HepG2 (cell line): ENCODE results near the gene TAOK3. TPM values are rescaled to one million over a fixed set of nuclear protein-coding genes. Genes with fewer than 3 reads are reported as not detected.
"Not testable (repeated sequence)": the region's sequence is repeated elsewhere in the genome, so short reads cannot be mapped to it uniquely, and the experiment has no call there.

Source experiments
- ATAC-seq: fragments of 200-7000 bp; cut with Tn5 transposase; 3 replicates; pipeline ENCODE4 v1.9.1; 2020; ENCODE audit warnings: mild to moderate bottlenecking, moderate library complexity
- BruUV-seq: library from RNA; stranded (reverse); fragments of 400-500 nt; replicated peaks from 2 replicates; lab custom pipeline; 2021; lab: Mats Ljungman, UMichigan
- CTCF ChIA-PET: fragments of 300-600 bp; formaldehyde crosslinking; extraction: SDS; loops from one replicate; lab custom pipeline; 2021; ENCODE audit warnings: low total read pairs, inconsistent platforms, low intra/inter-chr PET ratio; lab: Yijun Ruan, JAX
- POLR2A ChIA-PET: fragments of 350-600 bp; sonication (Branson Sonifier 250); formaldehyde crosslinking; loops from one replicate; lab custom pipeline; 2020; ENCODE audit warnings: antibody characterized with exemption, inconsistent platforms; lab: Yijun Ruan, JAX
- DNase-seq: peaks from one replicate; pipeline ENCODE4 v3.0.0-alpha.2; 2015; ENCODE audit warnings: low spot score
- FAIRE-seq: peaks from 3 replicates; lab custom pipeline; 2011; peaks lifted over from hg19 to GRCh38; lab: Jason Lieb, UNC
- H2AFZ ChIP-seq: one replicate; pipeline ENCODE4 v1.6.1; 2011; ENCODE audit warnings: low read length, inconsistent platforms
- H3K27ac ChIP-seq: fragments of 300-600 bp; 3 replicates; pipeline ENCODE4 v1.8.0; 2011; ENCODE audit warnings: mixed run types, mild to moderate bottlenecking, mixed read lengths, low read length, inconsistent platforms; ENCODE audit not compliant: insufficient read depth; ENCODE audit errors: extremely low read length
- H3K27me3 ChIP-seq, 2 experiments: fragments of 200-600 bp in 1 of 2; 2 replicates in 1 of 2; 3 replicates in 1 of 2; pipeline versions ENCODE4 v1.6.0 to v1.8.0; 2011; ENCODE audit warnings: low read length in 2 of 2, mild to moderate bottlenecking in 2 of 2, moderate library complexity in 2 of 2, inconsistent platforms in 1 of 2; ENCODE audit not compliant: insufficient read depth in 2 of 2, control insufficient read depth in 1 of 2
- H3K36me3 ChIP-seq, 2 experiments: fragments of 200-600 bp in 1 of 2; replicated peaks in 1 of 2; 2 replicates in 1 of 2; 3 replicates in 1 of 2; pipeline versions ENCODE4 v1.5.1 to v1.8.0; 2011; ENCODE audit warnings: low read length in 2 of 2, inconsistent platforms in 1 of 2; ENCODE audit not compliant: insufficient read depth in 2 of 2, control insufficient read depth in 1 of 2
- H3K4me1 ChIP-seq: 2 replicates; pipeline ENCODE4 v1.5.1; 2012; ENCODE audit warnings: low read length, inconsistent platforms; ENCODE audit not compliant: insufficient read depth
- H3K4me2 ChIP-seq: 2 replicates; pipeline ENCODE4 v1.6.0; 2011; ENCODE audit warnings: low read depth, low read length, inconsistent platforms
- H3K4me3 ChIP-seq, 3 experiments: fragments of 200-600 bp in 1 of 3; sonication (generic), shearing (Covaris generic) in 1 of 3; replicated peaks in 1 of 3; 2 replicates each; pipeline ENCODE4 v1.5.1; 2011 to 2016; ENCODE audit warnings: low read length in 3 of 3, inconsistent platforms in 2 of 3, low read depth in 2 of 3, mild to moderate bottlenecking in 2 of 3, control low read depth in 1 of 3, mixed read lengths in 1 of 3; ENCODE audit not compliant: insufficient read depth in 1 of 3
- H3K79me2 ChIP-seq: one replicate; pipeline ENCODE4 v1.6.1; 2011; ENCODE audit warnings: low read length, inconsistent platforms; ENCODE audit not compliant: insufficient read depth
- H3K9ac ChIP-seq: 2 replicates; pipeline ENCODE4 v1.6.0; 2011; ENCODE audit warnings: mild to moderate bottlenecking, low read depth, low read length, inconsistent platforms; ENCODE audit not compliant: insufficient read depth
- H3K9me3 ChIP-seq: 2 replicates; pipeline ENCODE4 v1.5.1; 2012; ENCODE audit warnings: mild to moderate bottlenecking, low read length
- H4K20me1 ChIP-seq: 2 replicates; pipeline ENCODE4 v1.6.0; 2011; ENCODE audit warnings: inconsistent platforms, mild to moderate bottlenecking, low read length, moderate library complexity; ENCODE audit not compliant: insufficient read depth
- DZIP1 ChIP-seq: sonication (generic); formaldehyde crosslinking; IDR thresholded peaks from 2 replicates; pipeline ENCODE4 v1.5.0; 2020; ENCODE audit warnings: mild to moderate bottlenecking, missing genetic modification reagents
- E2F2 ChIP-seq: sonication (generic); formaldehyde crosslinking; IDR thresholded peaks from 2 replicates; pipeline ENCODE4 v1.4.0; 2020; ENCODE audit warnings: missing genetic modification reagents, borderline replicate concordance
- EEA1 ChIP-seq: sonication (generic); formaldehyde crosslinking; IDR thresholded peaks from 2 replicates; pipeline ENCODE4 v1.5.1; 2020; ENCODE audit warnings: mild to moderate bottlenecking, missing genetic modification reagents, borderline replicate concordance
- KLF15 ChIP-seq: sonication (generic); formaldehyde crosslinking; IDR thresholded peaks from 2 replicates; pipeline ENCODE4 v1.8.1; 2023; ENCODE audit warnings: borderline replicate concordance, mild to moderate bottlenecking, inconsistent platforms, missing genetic modification reagents, mixed read lengths
- PBX3 ChIP-seq: sonication (generic); formaldehyde crosslinking; IDR thresholded peaks from 2 replicates; pipeline ENCODE4 v1.8.1; 2023; ENCODE audit warnings: missing genetic modification reagents, inconsistent platforms, borderline replicate concordance
- SYNCRIP ChIP-seq: fragments of 200-400 bp; formaldehyde crosslinking; IDR thresholded peaks from 2 replicates; pipeline ENCODE4 v1.6.1; 2018; ENCODE audit warnings: mild to moderate bottlenecking, low read depth, low read length; ENCODE audit not compliant: insufficient read depth
- ZNF431 ChIP-seq: sonication (generic); formaldehyde crosslinking; IDR thresholded peaks from 2 replicates; pipeline ENCODE4 v1.9.0; 2022; ENCODE audit warnings: missing genetic modification reagents, low read depth, mild to moderate bottlenecking, borderline replicate concordance
- ZSCAN5A ChIP-seq: sonication (generic); formaldehyde crosslinking; IDR thresholded peaks from 2 replicates; pipeline ENCODE4 v1.8.0; 2022; ENCODE audit warnings: mild to moderate bottlenecking, missing genetic modification reagents, borderline replicate concordance
- WGBS: methylation state at CpG from one replicate; pipeline ENCODE4 v1.1.6; 2017; ENCODE audit warnings: low lambda C conversion rate; 5-methylcytosine and 5-hydroxymethylcytosine counted together
- in situ Hi-C: cut with HindIII; loops from 2 replicates; pipeline ENCODE4 v1.10.0; 2017; ENCODE audit warnings: low pct_unique_long_range_greater_than_20kb; ENCODE audit not compliant: extremely low pct_ligation_motif_present
- intact Hi-C: fragments of 100-400 bp; cut with micrococcal nuclease; formaldehyde crosslinking; loops from one replicate; pipeline ENCODE4 v1.10.0; 2022; ENCODE audit not compliant: unreplicated experiment
- polyA plus RNA-seq, 8 experiments: library from polyadenylated mRNA; depleted of rRNA in 3 of 8; stranded (reverse) in 7 of 8; unstranded in 1 of 8; fragments of >200 nt; fragmentation: Illumina TruSeq in 4 of 8; extraction: Trizol in 4 of 8; gene quantifications; 2 replicates each; pipeline versions ENCODE4 v1.2.1 to v1.2.3, GENCODE V29; 2011 to 2016; ENCODE audit warnings: low read depth in 4 of 8, missing spikeins in 1 of 8, mixed read lengths in 1 of 8; ENCODE audit not compliant: insufficient read depth in 1 of 8
- total RNA-seq, 5 experiments: library from RNA; depleted of rRNA; stranded (reverse); fragments of >200 nt; fragmentation: Illumina TruSeq; extraction: Trizol; gene quantifications; 2 replicates each; pipeline ENCODE4 v1.2.3, GENCODE V29; 2016; ENCODE audit warnings: low read depth in 1 of 5

The TAOK3 gene
- total and polyA plus RNA-seq, 2 of the 13 experiments (the other 11 are each of a cell fraction or from before 2014, with no cell fraction given), result 10.4 to 12.3 TPM

- H4K20me1 ChIP-seq, in situ Hi-C loops, H2AFZ ChIP-seq, ATAC-seq, H3K9ac ChIP-seq, FAIRE-seq, H3K27me3 ChIP-seq, H3K4me3 ChIP-seq, BruUV-seq, H3K4me2 ChIP-seq, H3K36me3 ChIP-seq, H3K79me2 ChIP-seq, CTCF ChIA-PET, H3K9me3 ChIP-seq, DNase-seq, intact Hi-C loops, H3K27ac ChIP-seq: not testable (repeated sequence)
- 84% methylated on average over 4 of the region's 4 CpGs for WGBS
- TF ChIP-seq ZNF431 (CRISPR knock-in tag), result peak; percentile 95; the same call in 1 of the 2 replicates
- peak; percentile 42; the same call in 1 of the 2 replicates for TF ChIP-seq ZSCAN5A (CRISPR knock-in tag)
- peaks cover 54% of the 10 kb centered on the region for H3K4me1 ChIP-seq
- POLR2A ChIA-PET, result interaction anchor here (0.6 kb wide), 1 partner anchor 21 kb away, joined by 3 read pairs; the partner anchor contains the start of gene SUDS3
These were observed 18.2 kb downstream of the TAOK3 start for GRCh38 chr12:118354503-118354902.

GRCh38 chr12:118353721-118354120 lies 19.0 kb downstream of the TAOK3 start:
- Histone ChIP-seq H3K4me2 (no peak overlapping the region), H3K36me3 (no peaks in the 10 kb centered on the region), H3K9me3 (peaks cover 5% of the 10 kb centered on the region; the same call in 1 of the 2 replicates), H3K4me3 (no peak overlapping the region), H3K27me3 (no peaks in the 10 kb centered on the region), H2AFZ (no peak overlapping the region), H3K79me2 (no peaks in the 10 kb centered on the region), H4K20me1 (0 out of 2 replicates have a peak, but pooled peaks cover 7% of the 10 kb centered on the region), H3K27ac (peak overlapping the region; percentile 30), H3K4me1 (peaks cover 50% of the 10 kb centered on the region), H3K9ac (no peak overlapping the region)
- in situ Hi-C loops, result no loop called here
- no peak for DNase-seq
- CTCF ChIA-PET, result no interaction called here
- no peak for ATAC-seq
- no peak for FAIRE-seq
- intact Hi-C loops, result no loop called here
- 98% methylated on average over 4 of the region's 4 CpGs for WGBS
- POLR2A ChIA-PET, result interaction anchor here (0.6 kb wide), 1 partner anchor 22 kb away, joined by 3 read pairs; the partner anchor contains the start of gene SUDS3
- no TSS peak for BruUV-seq
- no peak for TF ChIP-seq PBX3 (CRISPR knock-in tag)
- no peak for TF ChIP-seq EEA1 (CRISPR knock-in tag)
- TF ChIP-seq DZIP1 (CRISPR knock-in tag), result no peak
- no peak for TF ChIP-seq KLF15 (CRISPR knock-in tag)
- no peak for TF ChIP-seq E2F2 (CRISPR knock-in tag)
- TF ChIP-seq SYNCRIP, result no peak
